Mammary epithelial cell (primary cell): Measurements from ENCODE around the gene ARHGAP42.

Experiments
- EZH2 ChIP-seq: IDR thresholded peaks from 2 replicates; pipeline ENCODE4 v1.6.1; 2012; ENCODE audit warnings: low read length, inconsistent platforms, borderline replicate concordance
- TF ChIP-seq, protein P1 (sequence below), 2 donors: IDR thresholded peaks in 1 of 2; conservative IDR thresholded peaks in 1 of 2; 2 replicates each; pipeline ENCODE4 v1.5.1; 2011 to 2012; ENCODE audit warnings: inconsistent platforms in 2 of 2, low read length in 2 of 2, mild to moderate bottlenecking in 2 of 2, control low read depth in 1 of 2, low read depth in 1 of 2; ENCODE audit not compliant: insufficient read depth in 1 of 2; ENCODE audit errors: extremely low read depth in 1 of 2

DNA sequence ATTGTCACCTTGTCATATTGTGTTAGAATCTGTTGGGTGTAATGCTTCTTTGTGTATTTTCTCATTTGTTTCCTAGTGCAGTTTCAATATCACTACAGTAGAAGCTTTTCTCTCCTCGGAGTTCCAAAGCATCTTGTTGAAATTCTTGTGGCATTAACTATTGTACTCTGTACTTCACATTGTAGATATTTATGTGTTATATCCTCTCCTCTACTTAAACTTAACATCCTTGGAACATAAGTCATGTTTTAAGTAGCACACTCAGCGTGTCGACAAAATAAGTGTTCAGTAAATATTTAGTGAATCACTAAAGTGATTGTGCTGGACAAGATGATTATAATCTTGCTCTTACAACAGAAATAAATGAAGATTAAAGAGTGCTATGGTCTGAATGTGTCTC lies 201.7 kb downstream of the ARHGAP42 start:
- TF ChIP-seq, protein P1, sequence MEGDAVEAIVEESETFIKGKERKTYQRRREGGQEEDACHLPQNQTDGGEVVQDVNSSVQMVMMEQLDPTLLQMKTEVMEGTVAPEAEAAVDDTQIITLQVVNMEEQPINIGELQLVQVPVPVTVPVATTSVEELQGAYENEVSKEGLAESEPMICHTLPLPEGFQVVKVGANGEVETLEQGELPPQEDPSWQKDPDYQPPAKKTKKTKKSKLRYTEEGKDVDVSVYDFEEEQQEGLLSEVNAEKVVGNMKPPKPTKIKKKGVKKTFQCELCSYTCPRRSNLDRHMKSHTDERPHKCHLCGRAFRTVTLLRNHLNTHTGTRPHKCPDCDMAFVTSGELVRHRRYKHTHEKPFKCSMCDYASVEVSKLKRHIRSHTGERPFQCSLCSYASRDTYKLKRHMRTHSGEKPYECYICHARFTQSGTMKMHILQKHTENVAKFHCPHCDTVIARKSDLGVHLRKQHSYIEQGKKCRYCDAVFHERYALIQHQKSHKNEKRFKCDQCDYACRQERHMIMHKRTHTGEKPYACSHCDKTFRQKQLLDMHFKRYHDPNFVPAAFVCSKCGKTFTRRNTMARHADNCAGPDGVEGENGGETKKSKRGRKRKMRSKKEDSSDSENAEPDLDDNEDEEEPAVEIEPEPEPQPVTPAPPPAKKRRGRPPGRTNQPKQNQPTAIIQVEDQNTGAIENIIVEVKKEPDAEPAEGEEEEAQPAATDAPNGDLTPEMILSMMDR (conservative IDR thresholded peaks at IDR 0.05 in 1 of 2, IDR thresholded peaks at IDR 0.05 in 1 of 2; ENCODE audit: extremely low read depth in 1 of 2, insufficient read depth in 1 of 2, low read depth in 1 of 2, low read length in 2 of 2) = no peak
- no peak for TF ChIP-seq EZH2
